Hematopoietic multipotent progenitor cell (in vitro differentiated cells): Measurements from ENCODE around the gene FGD4. TPM values are rescaled to one million over a fixed set of nuclear protein-coding genes. Genes with fewer than 3 reads are reported as not detected.

Experiments
- DNase-seq, 3 donors: peaks; one replicate each; pipeline ENCODE4 v3.0.0-alpha.2; 2011 to 2015; ENCODE audit warnings: low read depth in 2 of 3, low spot score in 2 of 3
- total RNA-seq: library from RNA; depleted of rRNA; stranded (reverse); fragments of >200 nt; gene quantifications from one replicate; pipeline ENCODE4 v1.2.3, GENCODE V29; 2012

The FGD4 gene
- 3.2 TPM for total RNA-seq

- peak; percentile 6 to 87 (median 83) for DNase-seq
These were observed at the start of gene FGD4 for GRCh38 chr12:32399370-32400113. Gene FGD4, plus strand, starts transcription at chr12:32399558.

- DNase-seq: no peak
These were observed 45.8 kb upstream of the FGD4 start for GRCh38 chr12:32353540-32353939.

- DNase-seq: no peak
These were observed 41.6 kb upstream of the FGD4 start for GRCh38 chr12:32357601-32358249.

GRCh38 chr12:32360956-32361355 lies 38.4 kb upstream of the FGD4 start:
- DNase-seq: peak in 1 of 3 donors; percentile 3

DNA sequence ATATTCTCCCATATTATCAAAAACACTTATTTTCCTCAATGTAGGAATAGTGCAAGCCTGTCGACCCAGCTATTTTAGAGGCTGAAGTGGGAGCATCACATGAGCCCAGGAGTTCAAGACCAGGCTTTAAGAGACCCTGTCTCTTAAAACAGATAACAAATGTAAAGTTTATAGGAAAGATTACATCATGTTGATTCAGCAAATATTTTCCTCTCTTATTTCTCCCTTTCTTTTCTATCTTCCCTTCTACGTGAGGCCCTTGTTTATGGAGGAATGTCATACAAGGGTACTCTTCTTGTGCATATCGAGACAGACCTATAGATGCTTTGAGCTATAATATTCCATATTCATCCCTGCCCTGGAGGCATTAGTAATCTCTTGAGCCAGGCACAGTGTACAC lies 36.5 kb upstream of the FGD4 start:
- DNase-seq: no peak

DNA sequence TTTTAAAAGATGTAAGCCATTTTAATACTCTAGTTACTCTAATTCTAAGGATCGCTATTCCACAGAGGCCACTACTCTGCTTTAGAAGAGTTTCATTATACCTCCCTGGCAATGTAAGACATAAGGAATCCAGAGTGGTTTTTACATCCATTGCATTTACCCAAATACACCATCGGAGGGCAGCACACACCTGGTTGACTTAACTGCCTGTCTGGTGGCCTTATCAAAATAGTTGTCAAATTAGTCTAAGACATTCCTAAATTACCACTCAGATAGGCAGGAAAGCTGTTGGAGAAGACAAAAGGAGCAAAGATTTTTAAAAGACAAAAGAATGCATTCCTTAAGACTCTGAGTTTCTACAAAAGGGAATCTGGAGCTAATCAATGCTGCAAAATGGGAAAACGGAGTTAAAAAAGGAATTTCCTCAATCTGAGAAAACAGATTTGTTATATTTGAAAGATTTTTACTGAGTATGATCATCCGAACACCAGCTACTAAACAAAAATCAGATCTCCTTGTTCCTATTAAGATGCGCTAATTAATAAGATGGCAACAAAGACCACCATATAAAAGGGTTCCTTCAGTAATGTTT lies 33.8 kb upstream of the FGD4 start:
- peak; percentile 5 to 84 (median 59) for DNase-seq

GRCh38 chr12:32366714-32367113 lies 32.6 kb upstream of the FGD4 start:
- DNase-seq: no peak

GRCh38 chr12:32367381-32367780 lies 32.0 kb upstream of the FGD4 start:
- DNase-seq: no peak

GRCh38 chr12:32369202-32369601 lies 30.2 kb upstream of the FGD4 start:
- no peak for DNase-seq

GRCh38 chr12:32377344-32378055 lies 21.9 kb upstream of the FGD4 start:
- no peak for DNase-seq

DNA sequence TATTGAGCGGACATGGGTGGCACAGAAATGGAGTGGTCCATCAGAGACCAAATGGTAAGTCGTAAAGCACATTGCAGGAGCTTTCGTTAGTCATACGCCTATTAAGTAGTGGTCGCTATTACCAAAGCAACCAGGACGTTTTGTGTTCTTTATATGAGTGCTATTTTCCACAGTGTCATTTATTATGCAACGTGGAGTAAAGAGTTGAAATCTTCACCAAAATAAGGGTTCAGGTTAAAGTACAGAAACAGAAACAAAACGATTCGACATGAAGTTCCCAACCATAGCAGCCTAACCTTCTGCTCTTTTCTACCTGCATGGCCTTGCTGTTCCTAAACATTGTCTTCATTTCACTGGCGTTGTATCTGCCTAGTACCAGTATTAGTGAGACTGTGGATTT lies 20.1 kb upstream of the FGD4 start:
- no peak for DNase-seq

- DNase-seq: no peak
These were observed 19.7 kb upstream of the FGD4 start for GRCh38 chr12:32379667-32380066.

- no peak for DNase-seq
These were observed 17.1 kb upstream of the FGD4 start for GRCh38 chr12:32382226-32382625.

DNA sequence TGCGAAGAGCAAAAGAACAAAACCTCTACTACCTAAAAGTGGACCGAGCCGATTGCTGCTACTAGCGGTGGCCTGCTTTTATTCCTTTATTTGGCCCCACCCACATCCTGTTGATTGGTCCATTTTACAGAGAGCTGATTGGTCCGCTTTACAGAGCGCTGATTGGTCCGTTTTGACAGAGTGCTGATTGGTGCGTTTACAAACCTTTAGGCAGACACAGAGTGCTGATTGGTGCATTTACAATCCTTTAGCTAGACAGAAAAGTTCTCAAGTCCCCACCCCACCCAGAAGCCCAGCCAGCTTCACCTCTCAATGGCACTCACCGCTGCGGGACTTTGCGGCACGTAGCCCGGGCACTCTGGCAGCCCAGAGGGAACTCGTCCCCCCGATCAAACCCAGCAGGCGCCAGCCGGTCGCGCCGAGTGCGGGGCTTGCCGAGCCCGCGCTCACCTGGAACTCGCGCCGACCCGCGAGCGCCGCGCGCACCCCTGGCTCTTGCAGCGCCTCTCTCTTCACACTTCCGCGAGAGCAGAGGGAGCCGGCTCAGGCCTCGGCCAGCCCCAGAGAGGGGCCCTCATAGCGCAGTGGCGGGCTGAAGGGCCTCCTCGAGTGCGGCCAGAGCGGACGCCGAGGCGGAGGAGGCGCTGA lies 8.7 kb upstream of the FGD4 start:
- peak in 2 of 3 donors; percentile 51 to 73 for DNase-seq

GRCh38 chr12:32395026-32395425 lies 4.3 kb upstream of the FGD4 start:
- no peak for DNase-seq

DNA sequence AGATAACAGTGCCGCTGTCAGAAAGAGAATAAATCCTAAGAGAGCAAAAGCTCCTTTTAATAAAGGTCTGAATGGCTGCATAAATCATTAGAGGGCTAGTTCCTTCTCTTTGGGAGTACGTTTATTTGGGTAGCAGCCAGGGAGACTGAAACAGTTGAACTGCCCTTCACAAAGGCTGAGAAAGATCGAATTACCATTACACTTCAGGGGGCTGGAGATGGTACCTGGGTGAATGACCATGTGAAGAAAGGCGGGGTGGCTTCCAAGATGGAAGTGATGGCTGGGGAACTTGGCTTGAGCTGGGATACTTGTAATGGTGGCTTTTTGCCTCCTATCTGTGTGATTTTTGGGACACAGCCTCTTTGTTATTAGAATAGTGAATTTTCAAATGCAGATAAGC lies 1.7 kb upstream of the FGD4 start:
- peak in 1 of 3 donors; percentile 8 for DNase-seq

DNA sequence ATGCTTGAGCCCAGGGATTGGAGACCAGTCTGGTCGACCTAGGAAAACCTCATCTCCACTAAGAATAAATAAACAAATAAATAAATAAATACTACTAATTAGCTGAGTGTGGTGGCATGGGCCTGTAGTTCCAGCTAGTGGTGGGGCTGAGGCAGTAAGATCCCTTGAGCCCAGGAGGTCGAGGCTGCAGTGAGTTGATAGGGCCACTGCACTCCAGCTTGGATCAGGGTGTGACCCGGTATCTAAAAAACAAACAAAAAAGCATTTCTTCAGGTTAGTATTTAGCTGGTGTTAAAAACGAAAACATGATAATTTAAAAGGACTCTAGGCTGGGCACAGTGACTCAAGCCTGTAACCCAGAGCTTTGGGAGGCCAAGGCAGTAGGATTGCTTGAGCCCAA lies 1.2 kb upstream of the FGD4 start:
- DNase-seq: no peak

DNA sequence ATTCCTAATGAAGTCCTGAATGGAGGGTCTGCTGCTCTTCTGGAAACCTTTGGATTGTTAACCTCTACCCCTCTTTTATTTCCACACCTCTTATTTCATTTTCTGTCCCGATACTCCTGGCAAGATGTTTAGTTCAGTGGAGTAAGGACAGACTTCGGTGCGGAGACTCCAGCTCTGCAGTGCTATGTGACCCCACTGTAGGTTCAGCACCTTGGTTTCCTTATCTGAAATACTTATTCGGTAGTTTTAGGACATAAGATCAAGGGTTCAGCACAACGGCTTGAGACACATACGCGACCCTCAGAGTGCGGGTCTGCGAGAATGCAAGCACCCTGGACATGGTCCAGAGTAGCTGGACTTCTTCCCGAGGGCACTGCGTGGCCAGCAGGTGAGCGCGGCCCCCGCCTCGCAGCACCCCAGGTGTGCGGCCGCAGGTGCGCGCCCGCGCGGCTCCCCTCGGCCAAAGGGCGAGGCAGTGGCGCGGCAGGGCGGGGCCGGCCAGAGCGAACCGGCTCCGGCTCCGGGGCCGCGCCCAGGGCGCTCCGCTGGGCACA lies 465 bp upstream of the FGD4 start:
- DNase-seq: no peak

GRCh38 chr12:32400114-32400672 lies 835 bp downstream of the FGD4 start:
- no peak for DNase-seq

GRCh38 chr12:32400866-32401265 lies 1.5 kb downstream of the FGD4 start:
- DNase-seq: no peak
